Hematopoietic multipotent progenitor cell (in vitro differentiated cells): ENCODE data around the gene IL5RA. TPM values are rescaled to one million over a fixed set of nuclear protein-coding genes. Genes with fewer than 3 reads are reported as not detected.

Experiments used
- DNase-seq, 3 donors: peaks; one replicate each; pipeline ENCODE4 v3.0.0-alpha.2; 2011 to 2015; ENCODE audit warnings: low read depth in 2 of 3, low spot score in 2 of 3
- total RNA-seq: library from RNA; depleted of rRNA; stranded (reverse); fragments of >200 nt; gene quantifications from one replicate; pipeline ENCODE4 v1.2.3, GENCODE V29; 2012

IL5RA gene
- 2.2 TPM for total RNA-seq

GRCh38 chr3:3110299-3110630, at the start of gene IL5RA:
IL5RA (minus strand) TSS chr3:3110374; CDS start chr3:3104984, 5,390 bp downstream.
- DNase-seq: peak in 2 of 3 donors; percentile 37 to 73

GRCh38 chr3:3157484-3157883, 47.3 kb upstream of the IL5RA start:
- DNase-seq: no peak

GRCh38 chr3:3154879-3155610, 44.9 kb upstream of the IL5RA start:
- no peak for DNase-seq

- DNase-seq: no peak
Measured at GRCh38 chr3:3151513-3151912, 41.3 kb upstream of the IL5RA start.

GRCh38 chr3:3149560-3149959, 39.4 kb upstream of the IL5RA start:
- DNase-seq: no peak

GRCh38 chr3:3145831-3146230, 35.7 kb upstream of the IL5RA start:
- no peak for DNase-seq

GRCh38 chr3:3141939-3142338, 31.8 kb upstream of the IL5RA start:
- no peak for DNase-seq

GRCh38 chr3:3137526-3137925, 27.4 kb upstream of the IL5RA start:
- no peak for DNase-seq

- no peak for DNase-seq
Measured at GRCh38 chr3:3134750-3135448, 24.7 kb upstream of the IL5RA start.

- peak in 1 of 3 donors; percentile 8 for DNase-seq
Measured at GRCh38 chr3:3133500-3133899, 23.3 kb upstream of the IL5RA start.

- DNase-seq: no peak
Measured at GRCh38 chr3:3129579-3129978, 19.4 kb upstream of the IL5RA start.

- peak in 1 of 3 donors; percentile 9 for DNase-seq
Measured at GRCh38 chr3:3127432-3128010, 17.3 kb upstream of the IL5RA start.

- peak; percentile 93 to 96 (median 95) for DNase-seq
Measured at GRCh38 chr3:3126477-3127431, 16.6 kb upstream of the IL5RA start, which contains the start of gene TRNT1. TRNT1 (plus strand) TSS chr3:3126940; CDS start chr3:3129041, 2,101 bp downstream.

GRCh38 chr3:3125977-3126376, 15.8 kb upstream of the IL5RA start:
- no peak for DNase-seq

GRCh38 chr3:3119393-3119851, 9.2 kb upstream of the IL5RA start:
- no peak for DNase-seq

- DNase-seq: no peak
Measured at GRCh38 chr3:3117651-3118050, 7.5 kb upstream of the IL5RA start.

- no peak for DNase-seq
Measured at GRCh38 chr3:3113042-3113709, 3.0 kb upstream of the IL5RA start.

GRCh38 chr3:3110749-3111361, 681 bp upstream of the IL5RA start:
- DNase-seq: peak in 1 of 3 donors; percentile 18
